Neural progenitor cell (in vitro differentiated cells): ENCODE measurements around the gene GDF2. TPM values are rescaled to one million over a fixed set of nuclear protein-coding genes. Genes with fewer than 3 reads are reported as not detected.

ENCODE experiments used
- DNase-seq: peaks from one replicate; pipeline ENCODE4 v3.0.0-alpha.2; 2016; ENCODE audit warnings: low spot score
- H2AFZ ChIP-seq: fragments of 200-600 bp; sonication (generic); replicated peaks from 2 replicates; pipeline ENCODE4 v1.6.1; 2016; ENCODE audit warnings: antibody characterized with exemption
- H3F3A ChIP-seq: fragments of 200-600 bp; sonication (generic); 2 replicates; pipeline ENCODE4 v1.6.1; 2016; ENCODE audit warnings: antibody characterized with exemption, low read depth
- H3K27ac ChIP-seq: fragments of 200-600 bp; sonication (generic); 2 replicates; pipeline ENCODE4 v1.5.1; 2016; ENCODE audit warnings: mild to moderate bottlenecking
- H3K27me3 ChIP-seq: fragments of 200-600 bp; sonication (generic); 2 replicates; pipeline ENCODE4 v1.6.1; 2016; ENCODE audit warnings: mild to moderate bottlenecking, moderate library complexity
- H3K36me3 ChIP-seq: fragments of 200-600 bp; sonication (generic); 2 replicates; pipeline ENCODE4 v1.5.1; 2016
- H3K4me1 ChIP-seq: fragments of 200-600 bp; sonication (generic); 2 replicates; pipeline ENCODE4 v1.6.1; 2016; ENCODE audit warnings: mixed run types
- H3K4me2 ChIP-seq: fragments of 200-600 bp; sonication (generic); 2 replicates; pipeline ENCODE4 v1.6.1; 2016
- H3K4me3 ChIP-seq: fragments of 200-600 bp; sonication (generic); 2 replicates; pipeline ENCODE4 v1.5.1; 2016
- H3K79me2 ChIP-seq: fragments of 200-600 bp; sonication (generic); 2 replicates; pipeline ENCODE4 v1.6.1; 2016; ENCODE audit warnings: low read depth
- H3K9ac ChIP-seq: fragments of 200-600 bp; sonication (generic); 2 replicates; pipeline ENCODE4 v1.6.1; 2016
- H3K9me3 ChIP-seq: fragments of 200-600 bp; sonication (generic); 2 replicates; pipeline ENCODE4 v1.5.1; 2016; ENCODE audit warnings: low read depth
- H4K20me1 ChIP-seq: fragments of 200-600 bp; sonication (generic); 2 replicates; pipeline ENCODE4 v1.6.1; 2016; ENCODE audit warnings: low read depth
- H3K27ac Mint-ChIP-seq: 3 replicates; pipeline ENCODE4 v1.8.0; 2021; ENCODE audit warnings: mixed read lengths
- H3K27me3 Mint-ChIP-seq: 2 replicates; pipeline ENCODE4 v1.8.0; 2022; ENCODE audit warnings: low read depth, mild to moderate bottlenecking, inconsistent platforms, moderate library complexity, mixed read lengths; ENCODE audit not compliant: insufficient read depth
- H3K36me3 Mint-ChIP-seq: 3 replicates; pipeline ENCODE4 v1.8.0; 2021; ENCODE audit warnings: mixed read lengths
- H3K4me1 Mint-ChIP-seq: 3 replicates; pipeline ENCODE4 v1.8.0; 2021; ENCODE audit warnings: mixed read lengths
- H3K4me3 Mint-ChIP-seq: 3 replicates; pipeline ENCODE4 v1.8.0; 2021; ENCODE audit warnings: mild to moderate bottlenecking, moderate library complexity, mixed read lengths
- H3K9me3 Mint-ChIP-seq: 3 replicates; pipeline ENCODE4 v1.8.0; 2020; ENCODE audit warnings: mixed read lengths
- CTCF ChIP-seq: fragments of 200-600 bp; sonication (generic); IDR thresholded peaks from 2 replicates; pipeline ENCODE4 v1.5.1; 2017; ENCODE audit warnings: antibody characterized with exemption, mild to moderate bottlenecking
- EZH2 ChIP-seq: fragments of 200-600 bp; sonication (generic); IDR thresholded peaks from 2 replicates; pipeline ENCODE4 v1.6.1; 2017; ENCODE audit warnings: antibody characterized with exemption, mild to moderate bottlenecking, moderate library complexity
- EZH2phosphoT487 ChIP-seq: fragments of 200-600 bp; sonication (generic); IDR thresholded peaks from 2 replicates; pipeline ENCODE4 v1.6.1; 2017; ENCODE audit warnings: antibody characterized with exemption
- total RNA-seq: library from RNA; depleted of rRNA; stranded (reverse); fragments of >200 nt; gene quantifications from 2 replicates; pipeline ENCODE4 v1.2.3, GENCODE V29; 2015; ENCODE audit warnings: low replicate concordance

Gene GDF2
- total RNA-seq, 1 donor from 2014 or later, result not detected

- TF ChIP-seq EZH2phosphoT487, result no peak
- H3K9me3 Mint-ChIP-seq, result no peaks in the 10 kb centered on the region
- no peak overlapping the region for H2AFZ ChIP-seq
Observed at GRCh38 chr10:47357911-47358310, 35.7 kb downstream of the GDF2 start.

GRCh38 chr10:47358457-47358856 is 36.2 kb downstream of the GDF2 start:
- no peak for DNase-seq
- Mint-ChIP-seq H3K27ac (no peak overlapping the region), H3K4me3 (no peak overlapping the region), H3K9me3 (no peaks in the 10 kb centered on the region), H3K4me1 (no peaks in the 10 kb centered on the region), H3K27me3 (no peaks in the 10 kb centered on the region), H3K36me3 (no peaks in the 10 kb centered on the region)
- no peaks in the 10 kb centered on the region for H4K20me1 ChIP-seq
- H3K27me3 ChIP-seq, result no peaks in the 10 kb centered on the region
- H3K27ac ChIP-seq, result no peak overlapping the region
- no peaks in the 10 kb centered on the region for H3K36me3 ChIP-seq
- H3K9me3 ChIP-seq, result no peaks in the 10 kb centered on the region
- H3K4me2 ChIP-seq, result no peak overlapping the region
- no peak overlapping the region for H3K9ac ChIP-seq
- no peak for TF ChIP-seq EZH2phosphoT487
- no peak for TF ChIP-seq EZH2
- no peak for TF ChIP-seq CTCF
- no peaks in the 10 kb centered on the region for H3K79me2 ChIP-seq
- no peaks in the 10 kb centered on the region for H3K4me1 ChIP-seq
- no peaks in the 10 kb centered on the region for H3F3A ChIP-seq
- H3K4me3 ChIP-seq, result no peak overlapping the region
- H2AFZ ChIP-seq, result no peak overlapping the region

More at GRCh38 chr10:47357911-47358310, 35.7 kb downstream of the GDF2 start:
- peaks cover 3% of the 10 kb centered on the region for H3K27me3 Mint-ChIP-seq
- H3K9me3 ChIP-seq, result no peaks in the 10 kb centered on the region
- no peaks in the 10 kb centered on the region for H4K20me1 ChIP-seq
- no peaks in the 10 kb centered on the region for H3K79me2 ChIP-seq
- no peak overlapping the region for H3K27ac ChIP-seq
- no peaks in the 10 kb centered on the region for H3K27me3 ChIP-seq
- no peaks in the 10 kb centered on the region for H3K36me3 Mint-ChIP-seq
- no peak overlapping the region for H3K27ac Mint-ChIP-seq
- no peaks in the 10 kb centered on the region for H3K4me1 Mint-ChIP-seq
- no peak overlapping the region for H3K4me3 Mint-ChIP-seq
- H3K36me3 ChIP-seq, result no peaks in the 10 kb centered on the region
- no peak overlapping the region for H3K9ac ChIP-seq
- H3K4me3 ChIP-seq, result no peak overlapping the region
- H3K4me1 ChIP-seq, result no peaks in the 10 kb centered on the region
- no peak for DNase-seq
- no peaks in the 10 kb centered on the region for H3F3A ChIP-seq
- no peak overlapping the region for H3K4me2 ChIP-seq

- Mint-ChIP-seq H3K27ac (no peak overlapping the region), H3K9me3 (no peaks in the 10 kb centered on the region), H3K4me3 (no peak overlapping the region), H3K4me1 (no peaks in the 10 kb centered on the region), H3K27me3 (no peaks in the 10 kb centered on the region), H3K36me3 (no peaks in the 10 kb centered on the region)
- Histone ChIP-seq H3K4me3 (no peak overlapping the region), H3K27ac (no peak overlapping the region), H3K79me2 (no peaks in the 10 kb centered on the region), H3K4me1 (no peaks in the 10 kb centered on the region), H3K36me3 (no peaks in the 10 kb centered on the region), H4K20me1 (no peaks in the 10 kb centered on the region), H3F3A (no peaks in the 10 kb centered on the region), H3K9ac (no peak overlapping the region), H2AFZ (no peak overlapping the region), H3K27me3 (no peaks in the 10 kb centered on the region), H3K4me2 (no peak overlapping the region), H3K9me3 (no peaks in the 10 kb centered on the region)
- TF ChIP-seq EZH2phosphoT487 (no peak), EZH2 (no peak), CTCF (no peak)
- DNase-seq, result no peak
Observed at GRCh38 chr10:47359101-47359500, 36.8 kb downstream of the GDF2 start.

GRCh38 chr10:47359626-47360418 is 37.6 kb downstream of the GDF2 start:
- no peak overlapping the region for H3K27ac ChIP-seq
- no peak overlapping the region for H3K27ac Mint-ChIP-seq
- H4K20me1 ChIP-seq, result no peaks in the 10 kb centered on the region
- no peaks in the 10 kb centered on the region for H3K36me3 Mint-ChIP-seq
- no peaks in the 10 kb centered on the region for H3K27me3 Mint-ChIP-seq
- no peaks in the 10 kb centered on the region for H3K27me3 ChIP-seq
- no peaks in the 10 kb centered on the region for H3K79me2 ChIP-seq
- no peaks in the 10 kb centered on the region for H3K4me1 ChIP-seq
- no peak overlapping the region for H3K4me2 ChIP-seq
- H3K9me3 ChIP-seq, result no peaks in the 10 kb centered on the region
- no peak overlapping the region for H3K4me3 Mint-ChIP-seq
- no peaks in the 10 kb centered on the region for H3F3A ChIP-seq
- no peak overlapping the region for H2AFZ ChIP-seq
- no peaks in the 10 kb centered on the region for H3K36me3 ChIP-seq
- no peak for TF ChIP-seq EZH2
- no peak for TF ChIP-seq CTCF
- no peak for TF ChIP-seq EZH2phosphoT487
- H3K4me3 ChIP-seq, result no peak overlapping the region
- H3K9ac ChIP-seq, result no peak overlapping the region
- DNase-seq, result no peak
- no peaks in the 10 kb centered on the region for H3K9me3 Mint-ChIP-seq
- H3K4me1 Mint-ChIP-seq, result no peaks in the 10 kb centered on the region
